ENCODE results near the gene KLHL21. TPM values are rescaled to one million over a fixed set of nuclear protein-coding genes. Genes with fewer than 3 reads are reported as not detected.
"Not testable (repeated sequence)": the region's sequence is repeated elsewhere in the genome, so short reads cannot be mapped to it uniquely, and the experiment has no call there.

KLHL21 gene
- total RNA-seq, 1 experiment from 2014 or later: 12.2 TPM

DNA sequence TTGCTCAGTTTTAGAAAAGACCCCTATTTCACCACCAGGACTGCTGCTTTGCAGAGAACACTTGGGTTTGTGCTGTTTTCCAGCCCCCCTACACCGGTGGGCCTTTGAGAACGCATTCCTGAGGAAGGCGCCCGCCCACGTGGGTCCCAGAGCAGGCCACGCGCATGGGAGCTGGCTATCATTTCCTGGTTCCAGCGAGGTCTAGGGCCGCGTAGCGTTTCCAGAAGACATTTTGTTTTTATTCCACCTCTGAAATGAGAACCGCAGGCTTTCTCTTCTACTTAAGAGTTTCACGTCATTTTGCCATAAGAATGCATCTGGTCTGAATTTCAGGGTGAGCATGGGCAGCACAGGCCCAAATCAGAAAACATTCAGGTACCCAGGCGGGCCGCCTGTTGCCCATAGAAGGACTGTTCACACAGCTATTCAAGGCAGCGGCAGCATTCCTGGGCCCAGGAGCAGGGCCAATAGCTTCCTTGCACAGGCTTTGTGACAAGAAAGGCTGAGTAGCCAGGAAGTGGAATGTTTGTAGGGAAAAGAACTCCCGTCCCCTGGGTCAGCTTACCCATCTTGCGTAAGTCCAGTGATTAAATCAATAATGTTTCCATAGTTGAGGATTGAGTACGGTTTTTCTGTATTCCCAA, 1.4 kb upstream of the KLHL21 start:
- H3K9me3 ChIP-seq (ENCODE audit: low read length): no peaks in the 10 kb centered on the region
- no peak overlapping the region; the same call in 1 of the 2 replicates for H2AFZ ChIP-seq (ENCODE audit: low read length)
- no peak overlapping the region for H3K9ac ChIP-seq (ENCODE audit: low read length)
- peaks cover 26% of the 10 kb centered on the region for H3K79me2 ChIP-seq (ENCODE audit: low read length)
- H3K4me1 ChIP-seq (ENCODE audit: low read length): peaks cover 32% of the 10 kb centered on the region
- H3K36me3 ChIP-seq (ENCODE audit: insufficient read depth, low read length): peaks cover under 1% of the 10 kb centered on the region; the same call in 1 of the 2 replicates
- no peaks in the 10 kb centered on the region for H4K20me1 ChIP-seq (ENCODE audit: insufficient read depth, low read depth, low read length)
- H3K4me3 ChIP-seq (ENCODE audit: low read length): no peak overlapping the region
- no peaks in the 10 kb centered on the region for H3K27me3 ChIP-seq (ENCODE audit: low read length)
- H3K9me2 ChIP-seq (replicated peaks; ENCODE audit: insufficient read depth, low read length): no peaks in the 10 kb centered on the region
- peak; percentile 38 for DNase-seq
- H3K4me2 ChIP-seq (ENCODE audit: low read depth, low read length, poor library complexity, severe bottlenecking): no peak overlapping the region
- H3K27ac ChIP-seq (ENCODE audit: low read length): no peak overlapping the region

DNA sequence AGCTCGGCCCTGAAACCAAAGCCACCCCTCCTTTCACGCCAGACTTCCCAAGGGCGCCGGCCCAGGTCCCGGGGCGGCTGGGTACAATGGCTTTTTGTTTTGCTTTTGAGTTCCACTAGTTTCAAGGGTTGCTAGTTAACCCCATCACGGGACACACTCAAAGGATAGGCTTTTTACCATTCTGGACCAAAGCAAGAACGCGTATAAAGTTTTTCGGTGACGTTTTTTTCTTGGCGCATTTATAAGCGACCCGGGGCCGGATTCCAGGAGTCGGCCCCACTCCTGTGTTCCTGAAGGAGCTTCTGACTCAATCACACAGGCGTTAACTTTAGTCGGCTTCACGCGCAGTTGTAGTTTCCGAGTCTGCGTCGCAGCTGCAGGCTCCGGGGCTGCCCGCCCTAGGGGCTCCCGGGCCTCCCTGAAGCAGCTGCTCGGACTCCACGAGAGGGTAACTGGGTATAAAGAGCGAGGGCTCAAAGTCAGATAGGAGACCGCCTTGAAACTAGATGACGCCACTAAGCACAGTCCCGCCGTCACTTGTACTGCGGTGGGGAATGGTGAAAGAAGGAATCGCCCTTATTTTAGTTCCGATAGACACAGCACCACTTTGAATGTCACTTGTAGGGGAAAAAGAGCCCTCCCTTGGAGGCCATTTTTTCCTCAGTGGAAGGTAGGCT, 707 bp upstream of the KLHL21 start:
- peak; percentile 41 for DNase-seq
- Histone ChIP-seq H3K27me3 (ENCODE audit: low read length) (no peaks in the 10 kb centered on the region), H3K9me2 (replicated peaks; ENCODE audit: insufficient read depth, low read length) (no peaks in the 10 kb centered on the region), H3K79me2 (ENCODE audit: low read length) (peaks cover 29% of the 10 kb centered on the region), H3K27ac (ENCODE audit: low read length) (no peak overlapping the region), H3K4me2 (ENCODE audit: low read depth, low read length, poor library complexity, severe bottlenecking) (peak overlapping the region; percentile 100), H3K9ac (ENCODE audit: low read length) (peak overlapping the region; percentile 81), H4K20me1 (ENCODE audit: insufficient read depth, low read depth, low read length) (no peaks in the 10 kb centered on the region), H3K4me1 (ENCODE audit: low read length) (peaks cover 32% of the 10 kb centered on the region), H3K9me3 (ENCODE audit: low read length) (no peaks in the 10 kb centered on the region), H2AFZ (ENCODE audit: low read length) (peak overlapping the region; percentile 67; the same call in 1 of the 2 replicates), H3K4me3 (ENCODE audit: low read length) (peak overlapping the region; percentile 91), H3K36me3 (ENCODE audit: insufficient read depth, low read length) (peaks cover 3% of the 10 kb centered on the region; the same call in 1 of the 2 replicates)

DNA sequence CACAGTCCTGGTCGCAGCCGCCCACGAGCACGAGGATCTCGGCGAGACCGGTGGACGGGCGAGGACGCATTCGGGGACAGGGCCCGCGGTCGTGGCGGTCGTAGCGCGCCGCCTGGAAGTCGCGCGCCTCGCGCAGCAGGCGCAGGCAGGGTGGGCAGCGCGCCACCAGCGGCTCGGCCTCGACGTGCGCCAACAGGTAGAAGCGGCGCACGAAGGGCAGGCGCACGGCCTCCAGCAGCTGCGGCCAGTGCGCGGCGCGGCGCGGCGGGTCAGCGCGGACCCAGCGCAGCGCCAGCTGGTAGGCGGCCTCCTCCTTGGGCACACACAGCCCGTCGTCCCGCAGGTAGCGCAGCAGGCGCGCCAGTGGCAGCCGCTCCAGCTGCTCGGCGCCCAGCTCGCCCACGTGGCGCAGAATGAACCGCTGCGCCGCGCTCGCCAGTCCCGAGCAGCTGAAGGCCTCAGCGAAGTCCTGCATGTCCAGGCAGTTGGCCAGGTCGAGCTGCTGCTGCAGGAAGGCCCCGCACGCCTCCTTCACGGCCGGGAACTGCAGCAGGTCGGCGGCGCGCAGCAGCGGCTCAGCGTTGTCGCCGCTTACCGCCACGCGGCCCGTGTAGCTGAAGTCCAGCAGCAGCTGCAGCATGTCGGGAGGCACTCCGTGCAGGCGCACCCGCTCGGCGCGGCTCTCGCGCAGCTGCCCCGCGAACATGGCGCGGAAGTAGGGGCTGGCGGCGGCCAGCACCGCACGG, 573 bp downstream of the KLHL21 start:
- no peaks in the 10 kb centered on the region for H3K27me3 ChIP-seq (ENCODE audit: low read length)
- no peak overlapping the region for H3K27ac ChIP-seq (ENCODE audit: low read length)
- peak overlapping the region; percentile 100 for H3K4me2 ChIP-seq (ENCODE audit: low read depth, low read length, poor library complexity, severe bottlenecking)
- H3K4me1 ChIP-seq (ENCODE audit: low read length): peaks cover 32% of the 10 kb centered on the region
- H3K4me3 ChIP-seq (ENCODE audit: low read length): peak overlapping the region; percentile 91
- peak overlapping the region; percentile 81 for H3K9ac ChIP-seq (ENCODE audit: low read length)
- H2AFZ ChIP-seq (ENCODE audit: low read length): peak overlapping the region; percentile 28; the same call in 1 of the 2 replicates
- no peaks in the 10 kb centered on the region for H4K20me1 ChIP-seq (ENCODE audit: insufficient read depth, low read depth, low read length)
- no peaks in the 10 kb centered on the region for H3K9me3 ChIP-seq (ENCODE audit: low read length)
- no peak for DNase-seq
- no peaks in the 10 kb centered on the region for H3K9me2 ChIP-seq (replicated peaks; ENCODE audit: insufficient read depth, low read length)
- H3K36me3 ChIP-seq (ENCODE audit: insufficient read depth, low read length): peaks cover 3% of the 10 kb centered on the region; the same call in 1 of the 2 replicates
- peaks cover 29% of the 10 kb centered on the region for H3K79me2 ChIP-seq (ENCODE audit: low read length)

DNA sequence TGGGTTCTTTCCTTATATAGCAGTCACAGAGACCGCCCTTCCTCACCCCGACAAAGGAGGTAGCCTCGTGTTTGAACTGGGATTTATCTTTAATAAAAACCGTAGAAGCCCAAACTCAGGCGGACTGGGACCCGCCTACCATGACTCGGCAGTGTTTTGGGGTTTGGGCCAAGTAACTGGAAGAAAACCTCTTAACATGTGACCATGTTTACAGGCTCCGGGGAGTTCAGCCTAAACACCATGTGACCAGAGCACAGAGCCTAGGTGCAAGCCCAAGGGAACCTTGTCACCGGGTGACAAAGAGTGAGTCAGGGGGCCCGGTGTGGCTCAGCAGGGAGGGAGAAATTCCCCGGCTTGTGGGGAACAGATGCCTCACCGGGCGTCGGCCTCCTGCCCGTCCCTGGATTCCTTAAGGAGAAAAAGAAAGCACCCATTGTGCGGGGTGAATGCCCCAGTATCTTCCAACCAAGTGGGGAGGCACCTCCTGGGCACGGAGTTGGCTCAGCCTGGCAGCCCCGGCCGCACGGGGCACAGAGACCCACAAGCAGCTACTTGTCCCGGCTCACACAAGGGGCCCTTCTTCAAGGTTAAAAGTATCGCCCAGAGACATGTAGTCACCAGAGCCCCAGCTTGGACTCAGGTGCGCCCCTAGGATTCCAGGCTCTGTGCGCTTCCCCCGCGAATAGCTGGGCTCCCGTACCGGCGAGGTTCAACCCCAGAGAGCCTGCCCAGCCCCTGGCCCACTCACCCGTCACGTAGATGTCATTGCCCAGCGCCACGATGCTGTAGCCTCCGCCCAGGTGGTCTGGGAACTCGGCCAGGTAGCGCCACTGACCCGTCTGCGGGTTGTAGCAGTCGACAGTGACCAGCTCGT, 1.4 kb downstream of the KLHL21 start:
- Histone ChIP-seq H3K9me2 (replicated peaks; ENCODE audit: insufficient read depth, low read length) (no peaks in the 10 kb centered on the region), H3K4me1 (ENCODE audit: low read length) (peaks cover 32% of the 10 kb centered on the region), H3K79me2 (ENCODE audit: low read length) (peaks cover 29% of the 10 kb centered on the region), H3K4me2 (ENCODE audit: low read depth, low read length, poor library complexity, severe bottlenecking) (peak overlapping the region; percentile 100), H3K9ac (ENCODE audit: low read length) (peak overlapping the region; percentile 81), H3K9me3 (ENCODE audit: low read length) (no peaks in the 10 kb centered on the region), H3K27ac (ENCODE audit: low read length) (no peak overlapping the region), H3K4me3 (ENCODE audit: low read length) (peak overlapping the region; percentile 91), H3K27me3 (ENCODE audit: low read length) (no peaks in the 10 kb centered on the region), H2AFZ (ENCODE audit: low read length) (peak overlapping the region; percentile 28; the same call in 1 of the 2 replicates), H3K36me3 (ENCODE audit: insufficient read depth, low read length) (peaks cover 3% of the 10 kb centered on the region; the same call in 1 of the 2 replicates), H4K20me1 (ENCODE audit: insufficient read depth, low read depth, low read length) (no peaks in the 10 kb centered on the region)
- peak; percentile 76 for DNase-seq

DNA sequence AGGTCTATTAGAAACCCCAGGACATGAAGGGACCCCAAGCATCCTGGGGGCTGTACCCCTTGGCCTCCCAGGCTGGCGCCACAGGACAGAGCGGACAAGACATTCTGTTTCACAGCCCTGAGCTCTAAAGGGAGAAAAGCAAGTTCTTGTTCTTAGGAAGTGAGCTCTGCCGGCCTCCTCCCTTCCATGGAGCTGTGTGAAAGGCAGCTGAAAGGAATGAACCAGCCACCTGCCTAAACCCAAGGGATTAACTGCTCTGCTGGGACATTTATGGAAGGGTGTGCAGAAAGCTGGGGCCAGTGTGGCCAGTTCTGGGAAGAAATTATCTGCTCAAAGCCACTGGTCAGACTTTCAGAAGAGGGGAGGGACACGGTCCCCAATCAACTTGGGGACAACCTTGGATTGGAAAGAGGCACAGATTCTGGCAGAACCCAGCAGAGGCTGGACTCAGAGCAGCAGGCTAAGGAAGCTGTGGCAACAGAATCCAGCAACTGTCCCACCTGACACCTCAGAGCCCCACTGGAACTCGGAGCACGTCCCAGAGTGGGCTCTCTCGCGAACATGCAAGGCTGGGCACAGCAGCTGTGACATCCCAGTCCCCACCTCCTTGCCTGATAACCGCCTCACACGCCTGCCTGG, 2.1 kb downstream of the KLHL21 start:
- 0 out of 2 replicates have a peak, but pooled peaks cover 2% of the 10 kb centered on the region for H4K20me1 ChIP-seq (ENCODE audit: insufficient read depth, low read depth, low read length)
- DNase-seq: peak; percentile 40
- H3K9me3 ChIP-seq (ENCODE audit: low read length): no peaks in the 10 kb centered on the region
- peak overlapping the region; percentile 100 for H3K4me2 ChIP-seq (ENCODE audit: low read depth, low read length, poor library complexity, severe bottlenecking)
- no peaks in the 10 kb centered on the region for H3K9me2 ChIP-seq (replicated peaks; ENCODE audit: insufficient read depth, low read length)
- peaks cover 29% of the 10 kb centered on the region for H3K79me2 ChIP-seq (ENCODE audit: low read length)
- H2AFZ ChIP-seq (ENCODE audit: low read length): no peak overlapping the region
- peak overlapping the region; percentile 81 for H3K9ac ChIP-seq (ENCODE audit: low read length)
- H3K36me3 ChIP-seq (ENCODE audit: insufficient read depth, low read length): peaks cover 3% of the 10 kb centered on the region; the same call in 1 of the 2 replicates
- peaks cover 32% of the 10 kb centered on the region for H3K4me1 ChIP-seq (ENCODE audit: low read length)
- H3K27me3 ChIP-seq (ENCODE audit: low read length): no peaks in the 10 kb centered on the region
- H3K4me3 ChIP-seq (ENCODE audit: low read length): peak overlapping the region; percentile 91
- peak overlapping the region; percentile 10; the same call in 1 of the 2 replicates for H3K27ac ChIP-seq (ENCODE audit: low read length)

DNA sequence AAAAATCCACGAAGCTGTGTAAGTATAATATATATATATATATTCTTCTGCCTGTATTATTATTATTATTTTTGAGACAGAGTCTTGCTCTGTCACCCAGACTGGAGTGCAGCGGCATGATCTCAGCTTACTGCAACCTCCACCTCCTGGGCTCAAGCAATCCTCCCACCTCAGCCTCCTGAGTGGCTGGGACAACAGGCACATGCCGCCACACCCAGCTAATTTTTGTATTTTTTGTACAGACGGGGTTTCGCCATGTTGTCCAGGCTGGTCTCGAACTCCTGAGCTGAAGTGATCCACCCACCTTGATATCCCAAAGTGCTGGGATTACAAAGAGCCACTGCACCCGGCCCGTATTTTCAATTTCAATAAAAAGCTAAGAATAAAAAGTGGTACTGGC, 2.7 kb downstream of the KLHL21 start:
- not testable (repeated sequence) for H3K27ac ChIP-seq (ENCODE audit: low read length); H4K20me1 ChIP-seq (ENCODE audit: insufficient read depth, low read depth, low read length); H3K27me3 ChIP-seq (ENCODE audit: low read length); H2AFZ ChIP-seq (ENCODE audit: low read length); H3K36me3 ChIP-seq (ENCODE audit: insufficient read depth, low read length); H3K9me2 ChIP-seq (replicated peaks; ENCODE audit: insufficient read depth, low read length); DNase-seq; H3K9me3 ChIP-seq (ENCODE audit: low read length)
- H3K4me3 ChIP-seq (ENCODE audit: low read length): peak overlapping the region; percentile 91
- peaks cover 32% of the 10 kb centered on the region for H3K4me1 ChIP-seq (ENCODE audit: low read length)
- peaks cover 29% of the 10 kb centered on the region for H3K79me2 ChIP-seq (ENCODE audit: low read length)
- peak overlapping the region; percentile 100 for H3K4me2 ChIP-seq (ENCODE audit: low read depth, low read length, poor library complexity, severe bottlenecking)
- H3K9ac ChIP-seq (ENCODE audit: low read length): peak overlapping the region; percentile 81

DNA sequence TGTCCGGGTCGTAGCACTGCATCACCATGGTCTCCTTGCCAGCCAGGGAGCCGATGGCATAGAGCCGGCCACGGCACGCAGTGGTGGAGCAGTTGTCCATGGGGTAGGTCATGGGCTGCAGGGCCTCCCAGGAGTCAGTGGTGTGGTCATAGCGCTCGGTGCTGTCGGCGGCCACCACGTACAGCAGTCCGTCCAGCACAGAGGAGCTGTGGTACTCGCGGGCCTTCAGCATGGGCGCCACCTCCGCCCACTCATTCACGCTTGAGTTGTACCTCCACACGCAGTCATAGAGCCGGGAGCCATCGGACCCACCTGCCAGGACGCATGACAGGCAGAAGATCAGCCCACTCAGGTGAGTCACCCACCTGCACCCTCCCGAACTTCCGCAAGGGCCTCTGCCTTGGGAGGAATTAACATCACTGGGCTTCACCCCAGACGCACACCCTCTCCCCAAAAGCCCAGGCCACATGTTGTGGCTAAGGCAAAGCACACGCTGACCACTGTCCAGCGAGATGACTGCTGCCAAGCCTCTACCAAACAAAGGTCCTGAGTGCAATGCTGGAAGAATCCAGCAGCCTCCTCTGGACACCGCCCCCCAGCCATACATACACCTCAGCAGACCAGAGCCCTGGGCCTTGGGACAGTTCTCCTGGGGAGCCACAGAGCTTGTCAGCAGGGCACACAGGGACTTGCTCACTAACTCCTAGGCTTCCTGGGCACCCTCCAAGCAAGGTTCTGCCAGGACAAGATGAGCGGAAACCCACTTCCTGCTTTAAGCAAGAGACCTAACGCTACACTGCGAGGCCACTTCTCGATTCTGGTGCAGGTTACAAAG, 3.3 kb downstream of the KLHL21 start:
- no peak for DNase-seq
- Histone ChIP-seq H4K20me1 (ENCODE audit: insufficient read depth, low read depth, low read length) (0 out of 2 replicates have a peak, but pooled peaks cover 3% of the 10 kb centered on the region), H3K4me2 (ENCODE audit: low read depth, low read length, poor library complexity, severe bottlenecking) (no peak overlapping the region), H3K9me2 (replicated peaks; ENCODE audit: insufficient read depth, low read length) (no peaks in the 10 kb centered on the region), H3K4me1 (ENCODE audit: low read length) (peaks cover 32% of the 10 kb centered on the region), H3K9ac (ENCODE audit: low read length) (no peak overlapping the region), H3K4me3 (ENCODE audit: low read length) (no peak overlapping the region), H3K36me3 (ENCODE audit: insufficient read depth, low read length) (peaks cover 3% of the 10 kb centered on the region; the same call in 1 of the 2 replicates), H3K79me2 (ENCODE audit: low read length) (peaks cover 29% of the 10 kb centered on the region), H3K27me3 (ENCODE audit: low read length) (no peaks in the 10 kb centered on the region), H3K9me3 (ENCODE audit: low read length) (no peaks in the 10 kb centered on the region), H2AFZ (ENCODE audit: low read length) (no peak overlapping the region), H3K27ac (ENCODE audit: low read length) (no peak overlapping the region)

All from Karpas-422 (cell line).